GM21619 (cell line): ENCODE measurements around the gene PLEKHH1.
"Not testable (repeated sequence)": the region's sequence is repeated elsewhere in the genome, so short reads cannot be mapped to it uniquely, and the experiment has no call there.

Experiments used
- ATAC-seq: cut with Tn5 transposase; IDR thresholded peaks from one replicate; pipeline ENCODE4 v1.9.1; 2021; ENCODE audit not compliant: unreplicated experiment

Gene PLEKHH1

GRCh38 chr14:67579636-67580035, 46.5 kb downstream of the PLEKHH1 start:
- ATAC-seq, result no peak

GRCh38 chr14:67580336-67581171, 47.5 kb downstream of the PLEKHH1 start:
- no peak for ATAC-seq

GRCh38 chr14:67581643-67582042, 48.6 kb downstream of the PLEKHH1 start:
- ATAC-seq, result no peak

GRCh38 chr14:67582061-67582460, 49.0 kb downstream of the PLEKHH1 start:
- no peak for ATAC-seq

- no peak for ATAC-seq
Measured at GRCh38 chr14:67583711-67584644, 50.9 kb downstream of the PLEKHH1 start.

GRCh38 chr14:67584978-67585377, 51.9 kb downstream of the PLEKHH1 start:
- ATAC-seq, result no peak

GRCh38 chr14:67586369-67586768, 53.3 kb downstream of the PLEKHH1 start:
- no peak for ATAC-seq

- ATAC-seq, result no peak
Measured at GRCh38 chr14:67589204-67589770, 56.2 kb downstream of the PLEKHH1 start.

- ATAC-seq, result not testable (repeated sequence)
Measured at GRCh38 chr14:67593650-67594049, 60.6 kb downstream of the PLEKHH1 start.

GRCh38 chr14:67595392-67595791, 62.3 kb downstream of the PLEKHH1 start:
- ATAC-seq, result no peak

GRCh38 chr14:67599698-67600561, 66.8 kb downstream of the PLEKHH1 start, which contains the start of gene PIGH:
PIGH (minus strand) TSS chr14:67600268; CDS start chr14:67600203, 65 bp downstream.
- peak; percentile 85 for ATAC-seq

- not testable (repeated sequence) for ATAC-seq
Measured at GRCh38 chr14:67600562-67600974, 67.5 kb downstream of the PLEKHH1 start.

- ATAC-seq, result no peak
Measured at GRCh38 chr14:67602076-67602475, 69.0 kb downstream of the PLEKHH1 start.

- peak; percentile 64 for ATAC-seq
Measured at GRCh38 chr14:67602995-67603545, 70.0 kb downstream of the PLEKHH1 start.

GRCh38 chr14:67607646-67608045, 74.6 kb downstream of the PLEKHH1 start:
- no peak for ATAC-seq

GRCh38 chr14:67609642-67610310, 76.7 kb downstream of the PLEKHH1 start:
- no peak for ATAC-seq

- no peak for ATAC-seq
Measured at GRCh38 chr14:67610491-67610890, 77.4 kb downstream of the PLEKHH1 start.

- ATAC-seq, result no peak
Measured at GRCh38 chr14:67618617-67619063, 85.5 kb downstream of the PLEKHH1 start.

GRCh38 chr14:67619446-67620216, 86.5 kb downstream of the PLEKHH1 start, which contains the start of gene ARG2:
ARG2 (plus strand) TSS chr14:67619920; CDS start chr14:67619978, 58 bp downstream.
- peak; percentile 88 for ATAC-seq
